WTC11 (cell line): ENCODE measurements around the gene AP2M1. TPM values are rescaled to one million over a fixed set of nuclear protein-coding genes. Genes with fewer than 3 reads are reported as not detected.

ENCODE experiments used
- ATAC-seq: fragments of 200-7000 bp; cut with Tn5 transposase; 2 replicates; pipeline ENCODE4 v1.10.0; 2021; ENCODE audit warnings: mild to moderate bottlenecking, moderate library complexity
- CTCF ChIA-PET: fragments of 300-600 bp; sonication (Branson Sonifier 250); formaldehyde crosslinking; loops from one replicate; lab custom pipeline; 2021; ENCODE audit warnings: antibody characterized with exemption; lab: Charles Lee
- POLR2A ChIA-PET: fragments of 350-600 bp; sonication (Branson Sonifier 250); formaldehyde crosslinking; loops from one replicate; lab custom pipeline; 2021; ENCODE audit warnings: antibody characterized with exemption; lab: Charles Lee
- DNase-seq: peaks from one replicate; pipeline ENCODE4 v3.0.0; 2021; ENCODE audit warnings: low spot score
- H3K27ac Mint-ChIP-seq: 2 replicates; pipeline ENCODE4 v1.8.0; 2021; ENCODE audit warnings: mixed read lengths
- H3K27me3 Mint-ChIP-seq: 2 replicates; pipeline ENCODE4 v1.8.0; 2021; ENCODE audit warnings: low read depth, mild to moderate bottlenecking, moderate library complexity, mixed read lengths
- H3K36me3 Mint-ChIP-seq: 2 replicates; pipeline ENCODE4 v1.8.0; 2021; ENCODE audit warnings: mixed read lengths
- H3K4me1 Mint-ChIP-seq: 2 replicates; pipeline ENCODE4 v1.8.0; 2022; ENCODE audit warnings: mixed read lengths
- H3K4me3 Mint-ChIP-seq: 2 replicates; pipeline ENCODE4 v1.8.0; 2021; ENCODE audit warnings: mild to moderate bottlenecking, moderate library complexity, mixed read lengths
- H3K9me3 Mint-ChIP-seq: 2 replicates; pipeline ENCODE4 v1.8.0; 2021; ENCODE audit warnings: mixed read lengths
- ATF1 ChIP-seq: sonication (generic); formaldehyde crosslinking; IDR thresholded peaks from 2 replicates; pipeline ENCODE4 v1.8.1; 2023; ENCODE audit warnings: mild to moderate bottlenecking, moderate library complexity, missing genetic modification reagents
- CDX4 ChIP-seq: fragments of 250-450 bp; sonication (Bioruptor Pico); IDR thresholded peaks from 2 replicates; pipeline ENCODE4 v1.9.0; 2021; ENCODE audit warnings: moderate library complexity, mild to moderate bottlenecking, inconsistent platforms, borderline replicate concordance
- E2F4 ChIP-seq: sonication (generic); formaldehyde crosslinking; IDR thresholded peaks from 2 replicates; pipeline ENCODE4 v1.8.1; 2022; ENCODE audit warnings: low read depth, mild to moderate bottlenecking, moderate library complexity, missing genetic modification reagents, borderline replicate concordance
- FOXK1 ChIP-seq: sonication (generic); formaldehyde crosslinking; IDR thresholded peaks from 2 replicates; pipeline ENCODE4 v1.8.0; 2022; ENCODE audit warnings: mild to moderate bottlenecking, moderate library complexity, missing genetic modification reagents
- FOXP1 ChIP-seq: sonication (generic); formaldehyde crosslinking; IDR thresholded peaks from 2 replicates; pipeline ENCODE4 v1.8.0; 2022; ENCODE audit warnings: missing genetic modification reagents, mild to moderate bottlenecking, moderate library complexity, borderline replicate concordance
- IRF1 ChIP-seq: sonication (generic); formaldehyde crosslinking; IDR thresholded peaks from 2 replicates; pipeline ENCODE4 v1.8.0; 2023; ENCODE audit warnings: missing genetic modification reagents
- MAX ChIP-seq: sonication (generic); formaldehyde crosslinking; IDR thresholded peaks from 2 replicates; pipeline ENCODE4 v1.8.0; 2022; ENCODE audit warnings: mild to moderate bottlenecking, missing genetic modification reagents
- TEAD4 ChIP-seq: sonication (generic); formaldehyde crosslinking; IDR thresholded peaks from 2 replicates; pipeline ENCODE4 v1.8.0; 2022; ENCODE audit warnings: mild to moderate bottlenecking, missing genetic modification reagents
- ZBTB21 ChIP-seq: sonication (generic); formaldehyde crosslinking; IDR thresholded peaks from 2 replicates; pipeline ENCODE4 v1.8.1; 2023; ENCODE audit warnings: mild to moderate bottlenecking, missing genetic modification reagents, borderline replicate concordance
- ZNF219 ChIP-seq: sonication (generic); formaldehyde crosslinking; IDR thresholded peaks from 2 replicates; pipeline ENCODE4 v1.8.0; 2023; ENCODE audit warnings: missing genetic modification reagents, mild to moderate bottlenecking, borderline replicate concordance
- total RNA-seq: library from RNA; stranded (reverse); gene quantifications from 3 replicates; pipeline ENCODE4 v1.2.3, GENCODE V29; 2021
- TF ChIP-seq, protein P1 (sequence below): sonication (generic); formaldehyde crosslinking; conservative IDR thresholded peaks from 2 replicates; pipeline ENCODE4 v1.8.1; 2022; ENCODE audit warnings: mild to moderate bottlenecking, missing genetic modification reagents
- TF ChIP-seq, protein P2 (sequence below): fragments of 250-450 bp; sonication (Bioruptor Pico); IDR thresholded peaks from 2 replicates; pipeline ENCODE4 v1.8.0; 2021; ENCODE audit warnings: mild to moderate bottlenecking
- TF ChIP-seq, protein P3 (sequence below): sonication (generic); formaldehyde crosslinking; IDR thresholded peaks from 2 replicates; pipeline ENCODE4 v1.8.1; 2022; ENCODE audit warnings: missing genetic modification reagents, borderline replicate concordance

The AP2M1 gene
- total RNA-seq, 1 experiment from 2014 or later, result 399 TPM

GRCh38 chr3:184135149-184135910 lies 39.3 kb upstream of the AP2M1 start, which contains the start of gene EIF2B5 (continued):
- TF ChIP-seq FOXK1 (peak; percentile 47; the same call in 1 of the 2 replicates), TEAD4 (no peak)

DNA sequence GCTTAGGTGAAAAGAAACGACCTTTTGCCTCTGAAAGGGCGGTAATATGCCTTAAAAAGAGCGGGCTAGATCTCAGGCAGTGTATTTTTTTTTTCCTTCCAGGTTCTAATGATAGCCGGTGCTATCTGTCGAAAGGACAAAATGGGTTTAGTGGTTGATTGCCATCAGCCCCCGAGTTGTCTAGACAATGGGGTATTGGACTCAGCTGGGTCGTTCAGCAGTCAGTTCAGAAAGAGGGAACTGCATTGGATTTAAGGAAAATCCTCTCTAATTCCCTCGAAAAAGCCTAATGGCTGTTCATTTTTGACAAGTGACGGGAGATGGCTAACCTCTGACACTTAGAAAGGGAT lies 38.8 kb upstream of the AP2M1 start:
- no peak for ATAC-seq
- H3K4me3 Mint-ChIP-seq, result peak overlapping the region; percentile 94
- CTCF ChIA-PET, result interaction anchor here (1.1 to 2.8 kb wide), 7 partner anchors 9 to 251 kb away, joined by 3 to 11 read pairs (median 4); partner anchors contain the start of genes EEF1AKMT4 and PARL
- no peaks in the 10 kb centered on the region for H3K27me3 Mint-ChIP-seq
- POLR2A ChIA-PET, result interaction anchor here (1.0 kb wide), 1 partner anchor 16 kb away, joined by 4 read pairs; no protein-coding TSS in a partner anchor
- H3K36me3 Mint-ChIP-seq, result peaks cover 13% of the 10 kb centered on the region
- TF ChIP-seq CDX4 (CRISPR knock-in tag) (no peak), E2F4 (CRISPR knock-in tag) (no peak), ATF1 (CRISPR knock-in tag) (no peak), FOXP1 (CRISPR knock-in tag) (no peak), MAX (CRISPR knock-in tag) (no peak)
- no peak for DNase-seq
- H3K27ac Mint-ChIP-seq, result peak overlapping the region; percentile 58; the same call in 1 of the 2 replicates
- peaks cover 20% of the 10 kb centered on the region for H3K4me1 Mint-ChIP-seq
- H3K9me3 Mint-ChIP-seq, result no peaks in the 10 kb centered on the region

DNA sequence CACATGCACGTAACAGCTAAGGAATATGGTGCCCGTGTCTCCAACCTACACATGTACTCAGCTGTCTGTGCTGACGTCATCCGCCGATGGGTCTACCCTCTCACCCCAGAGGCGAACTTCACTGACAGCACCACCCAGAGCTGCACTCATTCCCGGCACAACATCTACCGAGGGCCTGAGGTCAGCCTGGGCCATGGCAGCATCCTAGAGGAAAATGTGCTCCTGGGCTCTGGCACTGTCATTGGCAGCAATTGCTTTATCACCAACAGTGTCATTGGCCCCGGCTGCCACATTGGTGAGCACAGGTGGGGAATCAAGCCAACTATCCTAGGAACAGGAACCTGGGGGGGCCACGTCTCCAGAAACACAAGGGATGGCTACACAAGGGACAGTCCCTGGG lies 34.2 kb upstream of the AP2M1 start:
- H3K27ac Mint-ChIP-seq, result no peak overlapping the region
- no peaks in the 10 kb centered on the region for H3K27me3 Mint-ChIP-seq
- TF ChIP-seq, protein P1, sequence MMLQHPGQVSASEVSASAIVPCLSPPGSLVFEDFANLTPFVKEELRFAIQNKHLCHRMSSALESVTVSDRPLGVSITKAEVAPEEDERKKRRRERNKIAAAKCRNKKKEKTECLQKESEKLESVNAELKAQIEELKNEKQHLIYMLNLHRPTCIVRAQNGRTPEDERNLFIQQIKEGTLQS (CRISPR knock-in tag), result no peak
- CTCF ChIA-PET, result no interaction called here
- H3K4me1 Mint-ChIP-seq, result peaks cover 12% of the 10 kb centered on the region
- H3K36me3 Mint-ChIP-seq, result peaks cover 42% of the 10 kb centered on the region
- H3K9me3 Mint-ChIP-seq, result no peaks in the 10 kb centered on the region
- POLR2A ChIA-PET, result no interaction called here
- H3K4me3 Mint-ChIP-seq, result no peak overlapping the region
- no peak for DNase-seq
- ATAC-seq, result no peak

GRCh38 chr3:184142199-184142598 lies 32.5 kb upstream of the AP2M1 start:
- CTCF ChIA-PET, result no interaction called here
- H3K9me3 Mint-ChIP-seq, result no peaks in the 10 kb centered on the region
- H3K27ac Mint-ChIP-seq, result no peak overlapping the region
- H3K36me3 Mint-ChIP-seq, result peaks cover 42% of the 10 kb centered on the region
- no peak for DNase-seq
- TF ChIP-seq, protein P2, sequence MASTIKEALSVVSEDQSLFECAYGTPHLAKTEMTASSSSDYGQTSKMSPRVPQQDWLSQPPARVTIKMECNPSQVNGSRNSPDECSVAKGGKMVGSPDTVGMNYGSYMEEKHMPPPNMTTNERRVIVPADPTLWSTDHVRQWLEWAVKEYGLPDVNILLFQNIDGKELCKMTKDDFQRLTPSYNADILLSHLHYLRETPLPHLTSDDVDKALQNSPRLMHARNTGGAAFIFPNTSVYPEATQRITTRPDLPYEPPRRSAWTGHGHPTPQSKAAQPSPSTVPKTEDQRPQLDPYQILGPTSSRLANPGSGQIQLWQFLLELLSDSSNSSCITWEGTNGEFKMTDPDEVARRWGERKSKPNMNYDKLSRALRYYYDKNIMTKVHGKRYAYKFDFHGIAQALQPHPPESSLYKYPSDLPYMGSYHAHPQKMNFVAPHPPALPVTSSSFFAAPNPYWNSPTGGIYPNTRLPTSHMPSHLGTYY (CRISPR knock-in tag), result no peak
- POLR2A ChIA-PET, result no interaction called here
- ATAC-seq, result no peak
- H3K27me3 Mint-ChIP-seq, result no peaks in the 10 kb centered on the region
- no peaks in the 10 kb centered on the region for H3K4me1 Mint-ChIP-seq
- no peak overlapping the region for H3K4me3 Mint-ChIP-seq

- Mint-ChIP-seq H3K27me3 (no peaks in the 10 kb centered on the region), H3K4me3 (no peak overlapping the region), H3K4me1 (no peaks in the 10 kb centered on the region), H3K9me3 (no peaks in the 10 kb centered on the region), H3K27ac (no peak overlapping the region), H3K36me3 (peaks cover 40% of the 10 kb centered on the region)
- no peak for DNase-seq
- no peak for ATAC-seq
- TF ChIP-seq, protein P3, sequence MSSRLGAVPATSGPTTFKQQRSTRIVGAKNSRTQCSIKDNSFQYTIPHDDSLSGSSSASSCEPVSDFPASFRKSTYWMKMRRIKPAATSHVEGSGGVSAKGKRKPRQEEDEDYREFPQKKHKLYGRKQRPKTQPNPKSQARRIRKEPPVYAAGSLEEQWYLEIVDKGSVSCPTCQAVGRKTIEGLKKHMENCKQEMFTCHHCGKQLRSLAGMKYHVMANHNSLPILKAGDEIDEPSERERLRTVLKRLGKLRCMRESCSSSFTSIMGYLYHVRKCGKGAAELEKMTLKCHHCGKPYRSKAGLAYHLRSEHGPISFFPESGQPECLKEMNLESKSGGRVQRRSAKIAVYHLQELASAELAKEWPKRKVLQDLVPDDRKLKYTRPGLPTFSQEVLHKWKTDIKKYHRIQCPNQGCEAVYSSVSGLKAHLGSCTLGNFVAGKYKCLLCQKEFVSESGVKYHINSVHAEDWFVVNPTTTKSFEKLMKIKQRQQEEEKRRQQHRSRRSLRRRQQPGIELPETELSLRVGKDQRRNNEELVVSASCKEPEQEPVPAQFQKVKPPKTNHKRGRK (CRISPR knock-in tag), result no peak
- TF ChIP-seq ZBTB21 (CRISPR knock-in tag) (no peak), IRF1 (no peak), ZNF219 (CRISPR knock-in tag) (no peak)
- ChIA-PET CTCF (no interaction called here), POLR2A (no interaction called here)
These were observed 31.3 kb upstream of the AP2M1 start for GRCh38 chr3:184143327-184143726.
